GM15510 (cell line): ENCODE results near the gene ITGAX.

Experiments
- POLR2A ChIP-seq: IDR thresholded peaks from 3 replicates; pipeline ENCODE4 v1.6.1; 2011; ENCODE audit warnings: borderline replicate concordance; ENCODE audit not compliant: insufficient read length; ENCODE audit errors: extremely low read depth

ITGAX gene

GRCh38 chr16:31354394-31355291 lies at the start of gene ITGAX:
ITGAX (plus strand) TSS chr16:31355176; CDS start chr16:31355255, 79 bp downstream.
- TF ChIP-seq POLR2A: no peak

- TF ChIP-seq POLR2A: no peak
Measured at GRCh38 chr16:31305219-31305618, 49.8 kb upstream of the ITGAX start.

DNA sequence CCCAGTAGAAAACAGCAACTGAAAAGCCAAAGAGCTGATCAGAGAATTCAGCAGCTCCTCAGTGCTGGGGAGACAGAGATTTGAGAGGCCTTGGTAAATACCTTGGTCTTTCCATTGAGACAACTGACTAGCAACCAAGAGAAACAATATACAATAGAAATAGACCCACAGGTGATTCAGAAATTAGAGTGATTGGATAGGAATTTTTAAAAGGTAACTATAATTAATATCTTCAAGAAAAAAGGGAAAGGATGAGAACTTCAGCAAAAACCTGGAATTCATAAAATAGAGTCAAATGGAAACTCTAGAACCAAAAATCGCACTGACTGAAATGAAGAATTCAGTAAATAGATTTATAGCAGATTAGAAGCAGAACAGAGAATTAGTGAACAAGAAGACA lies 32.5 kb upstream of the ITGAX start:
- no peak for TF ChIP-seq POLR2A

DNA sequence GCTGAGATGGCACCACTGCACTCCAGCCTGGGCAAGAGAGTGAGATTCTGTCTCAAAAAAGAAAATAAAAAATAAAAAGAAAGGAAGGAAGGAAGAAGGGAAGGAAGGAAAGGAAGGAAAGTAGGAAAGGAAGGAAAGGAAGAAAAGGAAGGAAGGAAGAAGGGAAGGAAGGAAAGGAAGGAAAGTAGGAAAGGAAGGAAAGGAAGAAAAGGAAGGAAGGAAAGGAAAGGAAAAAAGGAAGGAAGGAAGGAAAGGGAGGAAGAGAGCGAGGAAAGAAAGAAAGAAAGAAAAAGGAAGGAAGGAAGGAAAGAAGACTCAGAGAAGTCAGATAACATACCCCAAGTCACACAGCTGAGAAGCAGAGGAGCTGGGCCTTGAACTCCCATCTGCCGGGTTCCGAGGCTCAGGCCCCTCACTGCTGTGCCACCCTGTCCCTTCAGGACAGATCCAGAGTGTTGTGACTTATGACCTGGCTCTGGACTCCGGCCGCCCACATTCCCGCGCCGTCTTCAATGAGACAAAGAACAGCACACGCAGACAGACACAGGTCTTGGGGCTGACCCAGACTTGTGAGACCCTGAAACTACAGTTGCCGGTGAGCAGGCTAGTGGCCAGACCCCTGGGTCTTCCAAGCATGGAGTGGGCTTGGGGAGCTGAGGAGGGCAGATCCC lies 30.9 kb upstream of the ITGAX start:
- no peak for TF ChIP-seq POLR2A

DNA sequence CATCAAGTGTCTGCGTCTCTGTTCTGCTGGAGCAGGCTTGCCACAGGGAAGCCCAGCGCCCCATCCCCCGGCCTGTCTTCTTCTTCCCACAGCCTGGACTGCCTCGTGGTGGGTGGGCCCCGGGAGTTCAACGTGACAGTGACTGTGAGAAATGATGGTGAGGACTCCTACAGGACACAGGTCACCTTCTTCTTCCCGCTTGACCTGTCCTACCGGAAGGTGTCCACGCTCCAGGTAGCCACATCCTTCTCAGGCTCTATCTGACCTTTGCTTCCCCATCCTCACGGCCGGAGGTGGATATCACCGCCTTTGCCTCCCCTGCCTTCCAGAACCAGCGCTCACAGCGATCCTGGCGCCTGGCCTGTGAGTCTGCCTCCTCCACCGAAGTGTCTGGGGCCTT lies 29.8 kb upstream of the ITGAX start:
- no peak for TF ChIP-seq POLR2A

- no peak for TF ChIP-seq POLR2A
Measured at GRCh38 chr16:31327646-31328225, 27.2 kb upstream of the ITGAX start.

GRCh38 chr16:31328322-31329052 lies 26.5 kb upstream of the ITGAX start:
- no peak for TF ChIP-seq POLR2A

DNA sequence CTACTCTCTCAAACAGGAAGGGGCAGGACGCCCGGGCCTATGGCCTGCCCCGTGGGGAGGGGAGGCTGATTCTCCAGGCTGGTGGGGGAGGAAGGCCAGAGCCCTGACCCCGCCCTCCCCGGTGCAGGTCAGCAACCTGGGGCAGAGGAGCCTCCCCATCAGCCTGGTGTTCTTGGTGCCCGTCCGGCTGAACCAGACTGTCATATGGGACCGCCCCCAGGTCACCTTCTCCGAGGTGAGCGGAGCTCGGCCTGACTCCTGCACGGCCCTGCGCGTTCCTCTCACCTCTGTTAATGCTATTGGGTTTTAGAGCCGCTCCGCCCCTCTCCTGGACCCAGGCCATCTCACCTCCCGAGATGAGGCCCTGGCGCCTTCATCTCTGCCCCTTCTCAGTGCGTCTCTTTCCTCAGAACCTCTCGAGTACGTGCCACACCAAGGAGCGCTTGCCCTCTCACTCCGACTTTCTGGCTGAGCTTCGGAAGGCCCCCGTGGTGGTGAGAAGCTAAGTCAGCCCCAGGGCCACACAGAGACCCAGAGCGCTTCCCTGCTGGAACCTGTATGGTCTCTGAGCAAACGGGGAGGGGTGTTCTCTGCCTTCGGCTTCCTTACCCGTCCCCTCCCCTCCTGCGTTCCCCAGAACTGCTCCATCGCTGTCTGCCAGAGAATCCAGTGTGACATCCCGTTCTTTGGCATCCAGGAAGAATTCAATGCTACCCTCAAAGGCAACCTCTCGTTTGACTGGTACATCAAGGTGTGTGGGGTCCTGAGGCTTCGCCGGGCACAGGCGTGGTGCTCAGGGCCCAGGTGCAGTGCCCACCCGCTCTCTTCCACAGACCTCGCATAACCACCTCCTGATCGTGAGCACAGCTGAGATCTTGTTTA lies 25.1 kb upstream of the ITGAX start:
- no peak for TF ChIP-seq POLR2A

GRCh38 chr16:31330553-31330890 lies 24.5 kb upstream of the ITGAX start:
- no peak for TF ChIP-seq POLR2A

GRCh38 chr16:31331141-31331764 lies 23.7 kb upstream of the ITGAX start:
- TF ChIP-seq POLR2A: no peak

- no peak for TF ChIP-seq POLR2A
Measured at GRCh38 chr16:31331807-31332301, 23.1 kb upstream of the ITGAX start.

DNA sequence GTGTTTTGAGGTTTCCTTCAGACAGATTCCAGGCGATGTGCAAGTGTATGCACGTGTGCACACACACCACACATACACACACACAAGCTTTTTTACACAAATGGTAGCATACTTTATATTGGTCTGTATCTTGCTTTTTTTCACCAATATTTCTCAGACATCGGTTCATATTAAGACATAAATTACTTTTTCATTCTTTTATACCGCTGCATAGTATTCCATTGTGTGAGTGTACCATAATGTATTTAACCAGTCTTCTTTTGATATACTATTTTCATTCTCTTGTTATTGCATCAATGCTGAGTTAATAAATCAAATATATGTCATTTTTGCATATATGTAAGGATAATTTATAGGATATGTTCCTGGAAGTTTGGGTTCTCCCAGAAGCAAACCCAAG lies 22.4 kb upstream of the ITGAX start:
- no peak for TF ChIP-seq POLR2A
